ENCODE results near the gene SLC6A5.

The SLC6A5 gene

DNA sequence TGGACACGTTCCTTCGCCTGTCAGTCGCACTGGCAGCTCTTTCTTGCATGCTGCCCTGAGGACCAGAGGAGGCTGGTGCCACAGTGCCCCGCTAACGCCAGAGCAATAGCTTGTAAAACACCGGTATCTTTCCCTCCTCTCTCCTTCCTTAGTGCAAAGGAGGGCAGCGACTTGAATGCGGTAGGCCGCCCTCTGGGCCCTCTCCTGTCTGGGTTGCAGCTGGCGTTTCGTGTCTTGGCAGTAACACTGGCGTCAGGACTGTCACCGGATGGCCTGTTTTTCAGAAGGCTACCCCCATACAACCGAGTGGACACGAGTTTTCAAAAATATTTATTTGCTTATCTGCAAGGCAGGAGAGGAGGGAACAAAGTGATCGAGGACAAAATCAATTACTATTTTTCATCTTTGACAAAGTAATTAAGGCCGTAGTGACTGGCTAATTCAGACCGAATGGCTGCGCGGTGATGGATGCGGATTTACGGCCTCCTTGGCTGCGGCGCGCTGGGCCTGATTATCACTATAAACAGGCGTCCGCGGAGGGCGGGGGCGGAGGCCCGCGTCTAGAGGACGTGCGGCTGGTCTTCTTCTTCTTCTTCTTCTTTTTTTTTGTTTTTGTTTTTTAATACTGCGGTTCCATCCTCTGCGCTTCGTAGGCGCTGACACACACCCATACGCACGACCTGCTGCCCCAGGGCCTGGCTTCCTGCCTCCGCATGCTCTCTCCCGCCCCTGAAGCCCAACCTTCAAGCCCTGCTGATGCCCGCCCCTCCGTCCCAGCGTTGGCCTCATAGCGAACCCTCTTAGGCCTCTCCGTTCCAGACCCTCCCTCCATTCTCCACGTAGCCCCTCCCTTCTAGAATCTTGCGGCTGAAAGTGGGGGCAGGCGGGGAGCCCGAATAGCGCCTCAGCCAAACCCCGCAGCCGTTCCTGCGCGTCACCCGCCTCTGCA is 2.9 kb upstream of the SLC6A5 start:
- no peak for TF ChIP-seq Cebpa-rat (IDR thresholded peaks at IDR 0.05)
- Histone ChIP-seq H4K20me1 (peaks cover 0 to 8% (median 0%) of the 10 kb centered on the region in 11 experiments; a peak in 1 of 22 replicates), H3K4me2 (no peak overlapping the region), H3K9ac (no peak overlapping the region), H3K4me3 (no peak overlapping the region), H3K27me3 (peaks cover 27 to 47% (median 40%) of the 10 kb centered on the region in 11 experiments), H3K4me1 (no peaks in the 10 kb centered on the region), H3K27ac (no peak overlapping the region), H3K36me3 (no peaks in the 10 kb centered on the region), H3K9me3 (replicated peaks in 1 of 11) (peaks cover 28 to 48% (median 42%) of the 10 kb centered on the region in 11 experiments)

DNA sequence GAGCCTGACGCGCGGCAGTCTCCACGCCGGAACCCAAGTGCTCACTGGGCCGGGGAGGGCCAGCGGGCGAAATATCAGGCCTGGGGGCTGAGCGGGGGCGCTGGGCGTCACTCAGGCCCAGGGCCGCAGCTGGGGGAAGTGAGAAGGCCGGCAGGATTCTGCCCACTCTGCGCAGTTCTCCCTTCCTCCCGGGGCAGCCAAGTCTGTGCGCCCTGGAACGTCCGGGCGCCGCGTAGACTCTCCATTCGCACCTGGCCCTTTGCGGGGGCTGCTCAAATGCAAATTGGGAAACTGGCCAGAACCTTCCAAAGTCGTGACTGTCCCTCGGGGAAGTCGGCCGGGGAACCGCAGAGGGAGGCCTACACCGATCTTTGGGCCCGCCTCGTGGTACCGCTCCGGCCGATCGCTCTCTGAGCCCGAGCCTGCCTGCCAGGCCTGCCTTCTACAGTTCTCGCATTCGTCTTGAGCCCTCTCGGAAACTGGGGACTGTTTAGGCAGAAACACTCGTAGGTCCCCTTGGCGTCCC is 2.2 kb upstream of the SLC6A5 start:
- Histone ChIP-seq H3K27ac (no peak overlapping the region), H3K9ac (no peak overlapping the region), H3K36me3 (no peaks in the 10 kb centered on the region), H3K4me2 (no peak overlapping the region), H3K9me3 (replicated peaks in 1 of 11) (peaks cover 28 to 51% (median 43%) of the 10 kb centered on the region in 11 experiments), H4K20me1 (peaks cover 0 to 8% (median 0%) of the 10 kb centered on the region in 11 experiments; a peak in 1 of 22 replicates), H3K4me3 (no peak overlapping the region), H3K4me1 (no peaks in the 10 kb centered on the region), H3K27me3 (peaks cover 34 to 54% (median 47%) of the 10 kb centered on the region in 11 experiments)
- no peak for TF ChIP-seq Cebpa-rat (IDR thresholded peaks at IDR 0.05)

DNA sequence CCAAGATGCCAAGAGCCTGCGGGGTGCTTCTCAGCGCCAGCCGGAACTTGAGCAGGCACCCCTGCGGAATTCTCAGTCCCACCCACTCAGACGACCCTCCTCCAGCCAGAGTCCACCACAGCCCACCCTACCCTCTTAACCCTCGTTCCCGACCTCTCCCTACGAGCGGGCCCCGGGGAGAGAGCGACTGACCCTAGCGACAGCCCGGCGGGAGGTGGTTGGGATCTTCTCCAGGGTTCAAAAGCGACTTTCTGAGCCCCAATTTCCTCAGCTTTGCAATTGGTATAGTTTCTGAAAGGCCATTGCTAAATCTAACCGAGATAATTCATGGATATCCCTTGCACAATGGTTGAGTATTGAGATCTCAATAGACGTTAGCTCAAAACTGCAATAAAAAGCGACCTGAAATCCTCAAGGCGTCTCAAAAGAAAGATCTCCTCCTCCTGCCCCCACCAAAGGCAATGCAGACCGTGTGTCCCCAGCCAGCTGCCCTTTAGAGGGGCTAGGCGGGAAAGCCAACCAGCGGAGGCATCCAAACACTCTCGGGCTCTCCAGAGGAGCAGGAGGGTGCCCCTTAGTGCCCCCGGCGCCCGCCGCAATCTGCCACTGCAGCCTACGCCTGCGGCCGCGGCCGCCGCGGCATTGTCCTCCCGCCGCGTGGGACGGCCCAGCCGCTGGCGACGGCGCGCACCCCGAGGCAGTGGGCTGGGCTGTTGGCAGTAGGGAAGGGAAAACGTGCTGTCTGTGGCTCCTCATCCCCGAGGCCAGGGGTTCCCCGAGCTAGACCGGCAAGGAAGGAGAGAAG is 1.5 kb upstream of the SLC6A5 start:
- H3K4me1 ChIP-seq: no peaks in the 10 kb centered on the region
- no peak overlapping the region for H3K9ac ChIP-seq
- no peak overlapping the region for H3K27ac ChIP-seq
- peaks cover 0 to 9% (median 0%) of the 10 kb centered on the region in 11 experiments; a peak in 1 of 22 replicates for H4K20me1 ChIP-seq
- H3K9me3 ChIP-seq (replicated peaks in 1 of 11): peaks cover 28 to 51% (median 43%) of the 10 kb centered on the region in 11 experiments
- no peak overlapping the region for H3K4me2 ChIP-seq
- no peak for TF ChIP-seq Cebpa-rat (IDR thresholded peaks at IDR 0.05)
- H3K27me3 ChIP-seq: peaks cover 41 to 61% (median 54%) of the 10 kb centered on the region in 11 experiments
- no peaks in the 10 kb centered on the region for H3K36me3 ChIP-seq
- H3K4me3 ChIP-seq: no peak overlapping the region; a peak in 1 of 20 replicates

DNA sequence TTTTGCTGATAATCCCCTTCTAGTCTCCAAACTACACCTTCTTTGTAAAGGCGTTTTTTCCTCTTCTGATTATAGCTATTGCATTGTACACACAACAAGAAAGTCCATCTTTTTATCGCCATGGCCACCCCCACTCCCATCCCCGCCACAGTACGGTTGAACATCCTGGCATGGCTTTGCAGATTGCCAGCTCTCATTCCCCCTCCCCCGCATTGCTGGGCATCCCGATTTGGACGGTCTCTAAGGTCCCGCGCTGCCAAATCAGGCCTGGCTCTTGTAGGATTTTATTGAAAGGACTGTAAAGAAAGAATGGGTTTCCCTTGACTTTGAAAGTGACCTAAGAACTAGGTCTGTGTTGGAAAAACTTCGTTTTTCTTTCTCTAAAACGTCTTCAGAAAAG is 916 bp upstream of the SLC6A5 start:
- Histone ChIP-seq H4K20me1 (peaks cover 0 to 13% (median 0%) of the 10 kb centered on the region in 11 experiments; a peak in 2 of 22 replicates), H3K27me3 (peaks cover 47 to 67% (median 60%) of the 10 kb centered on the region in 11 experiments), H3K9ac (no peak overlapping the region), H3K4me3 (no peak overlapping the region; a peak in 1 of 20 replicates), H3K27ac (no peak overlapping the region), H3K4me2 (no peak overlapping the region), H3K4me1 (no peaks in the 10 kb centered on the region), H3K36me3 (no peaks in the 10 kb centered on the region), H3K9me3 (replicated peaks in 1 of 11) (peaks cover 28 to 51% (median 43%) of the 10 kb centered on the region in 11 experiments)
- TF ChIP-seq Cebpa-rat (IDR thresholded peaks at IDR 0.05): no peak

DNA sequence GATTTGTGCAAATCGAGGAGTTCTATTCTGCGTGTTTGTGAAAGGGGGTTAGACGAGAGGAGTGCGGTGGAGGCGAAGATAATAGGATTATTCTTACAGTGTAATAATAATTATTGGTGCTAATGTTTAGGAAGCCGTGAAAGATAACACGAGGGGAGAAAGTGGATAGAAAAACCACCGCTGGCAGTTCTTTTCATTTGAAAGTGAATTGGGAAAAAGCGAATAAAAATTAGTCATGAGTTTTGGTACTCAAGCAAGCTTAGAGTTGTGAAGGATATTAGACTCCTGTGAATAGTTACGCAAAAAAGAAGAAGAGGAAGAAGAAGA is 575 bp downstream of the SLC6A5 start:
- Histone ChIP-seq H3K4me3 (no peak overlapping the region), H3K9ac (no peak overlapping the region), H3K27ac (no peak overlapping the region), H3K9me3 (replicated peaks in 1 of 11) (peaks cover 28 to 52% (median 44%) of the 10 kb centered on the region in 11 experiments), H4K20me1 (peaks cover 0 to 13% (median 0%) of the 10 kb centered on the region in 11 experiments; a peak in 3 of 22 replicates), H3K27me3 (peaks cover 60 to 82% (median 75%) of the 10 kb centered on the region in 11 experiments), H3K36me3 (no peaks in the 10 kb centered on the region), H3K4me2 (no peak overlapping the region), H3K4me1 (no peaks in the 10 kb centered on the region)
- no peak for TF ChIP-seq Cebpa-rat (IDR thresholded peaks at IDR 0.05)

DNA sequence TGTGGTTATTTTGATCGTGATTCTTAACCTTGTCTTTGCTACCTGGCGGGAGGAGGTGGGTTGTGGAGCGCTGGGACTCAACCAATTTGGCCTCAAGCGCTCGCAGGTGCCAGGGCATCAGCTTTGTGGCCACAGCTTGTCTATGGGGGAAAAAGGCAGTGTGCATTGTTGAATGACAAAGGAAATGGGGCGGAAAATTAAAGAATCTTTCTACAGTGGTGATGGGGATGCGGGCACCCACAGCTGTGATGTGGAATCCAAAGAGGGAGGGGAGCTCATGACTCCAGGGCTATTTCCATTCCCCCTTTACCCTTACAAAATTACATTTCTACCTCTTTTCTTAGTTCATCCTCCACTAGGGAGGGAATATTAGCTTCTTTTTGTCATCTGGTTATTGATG is 1.1 kb downstream of the SLC6A5 start:
- H3K36me3 ChIP-seq: no peaks in the 10 kb centered on the region
- no peaks in the 10 kb centered on the region for H3K4me1 ChIP-seq
- no peak overlapping the region for H3K27ac ChIP-seq
- H3K27me3 ChIP-seq: peaks cover 66 to 88% (median 80%) of the 10 kb centered on the region in 11 experiments
- peaks cover 0 to 13% (median 0%) of the 10 kb centered on the region in 11 experiments; a peak in 3 of 22 replicates for H4K20me1 ChIP-seq
- peaks cover 28 to 57% (median 50%) of the 10 kb centered on the region in 11 experiments for H3K9me3 ChIP-seq (replicated peaks in 1 of 11)
- no peak overlapping the region for H3K9ac ChIP-seq
- H3K4me3 ChIP-seq: no peak overlapping the region
- TF ChIP-seq Cebpa-rat (IDR thresholded peaks at IDR 0.05): no peak
- H3K4me2 ChIP-seq: no peak overlapping the region

DNA sequence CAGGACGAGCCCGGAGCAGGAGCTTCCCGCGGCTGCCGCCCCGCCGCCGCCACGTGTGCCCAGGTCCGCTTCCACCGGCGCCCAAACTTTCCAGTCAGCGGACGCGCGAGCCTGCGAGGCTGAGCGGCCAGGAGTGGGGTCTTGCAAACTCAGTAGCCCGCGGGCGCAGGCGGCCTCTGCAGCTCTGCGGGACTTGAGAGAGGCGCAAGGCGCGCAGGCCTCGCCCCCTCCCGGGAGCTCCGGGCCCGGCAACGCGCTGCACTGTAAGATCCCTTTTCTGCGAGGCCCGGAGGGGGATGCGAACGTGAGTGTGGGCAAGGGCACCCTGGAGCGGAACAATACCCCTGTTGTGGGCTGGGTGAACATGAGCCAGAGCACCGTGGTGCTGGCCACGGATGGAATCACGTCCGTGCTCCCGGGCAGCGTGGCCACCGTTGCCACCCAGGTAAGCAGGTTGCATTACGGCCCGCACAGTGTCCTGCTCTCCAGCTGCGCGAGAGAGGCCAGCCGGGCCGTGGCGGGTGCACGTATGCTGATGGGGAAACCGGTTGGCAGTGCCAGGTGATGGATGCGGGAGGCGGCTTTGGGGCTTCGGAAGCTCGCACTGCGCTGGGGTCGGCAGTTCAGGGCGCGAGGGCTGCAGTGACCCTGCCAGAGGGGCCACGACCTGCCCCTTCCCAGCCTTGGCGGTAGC is 2.0 kb downstream of the SLC6A5 start:
- Histone ChIP-seq H3K4me3 (no peak overlapping the region), H3K4me1 (no peaks in the 10 kb centered on the region), H3K27me3 (peaks cover 69 to 96% (median 88%) of the 10 kb centered on the region in 11 experiments), H3K4me2 (no peak overlapping the region), H3K9me3 (replicated peaks in 1 of 11) (peaks cover 30 to 61% (median 50%) of the 10 kb centered on the region in 11 experiments), H4K20me1 (peaks cover 0 to 13% (median 0%) of the 10 kb centered on the region in 11 experiments; a peak in 3 of 22 replicates), H3K27ac (no peak overlapping the region), H3K36me3 (no peaks in the 10 kb centered on the region), H3K9ac (no peak overlapping the region)
- no peak for TF ChIP-seq Cebpa-rat (IDR thresholded peaks at IDR 0.05)

DNA sequence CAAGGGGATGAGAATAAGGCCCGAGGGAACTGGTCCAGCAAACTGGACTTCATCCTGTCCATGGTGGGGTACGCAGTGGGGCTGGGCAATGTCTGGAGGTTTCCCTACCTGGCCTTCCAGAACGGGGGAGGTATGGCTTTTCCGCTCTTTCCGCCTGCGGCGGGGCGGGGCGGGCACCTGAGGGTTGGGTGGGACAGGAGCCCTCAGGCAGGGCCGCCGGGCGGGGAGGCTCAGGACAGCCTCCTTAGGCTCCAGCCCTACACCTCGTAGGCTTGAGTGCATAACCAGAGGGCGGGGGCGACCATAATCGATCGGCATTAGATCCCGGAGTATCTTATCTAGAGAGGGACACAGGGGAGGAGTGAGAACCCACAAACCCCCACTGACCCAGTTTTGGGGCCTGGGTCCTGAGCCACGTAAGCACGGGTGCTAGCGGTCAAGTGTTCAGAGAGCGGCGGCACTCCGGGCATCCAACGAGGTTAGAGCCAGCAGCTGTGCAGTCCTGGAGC is 4.9 kb downstream of the SLC6A5 start:
- Histone ChIP-seq H3K36me3 (no peaks in the 10 kb centered on the region), H3K4me3 (no peak overlapping the region), H3K27me3 (peaks cover 58 to 81% (median 73%) of the 10 kb centered on the region in 11 experiments), H3K4me1 (no peaks in the 10 kb centered on the region), H3K9ac (no peak overlapping the region), H3K9me3 (replicated peaks in 1 of 11) (peaks cover under 1 to 31% (median 23%) of the 10 kb centered on the region in 11 experiments; a peak in 18 of 22 replicates), H3K4me2 (no peak overlapping the region), H4K20me1 (peaks cover 0 to 13% (median 0%) of the 10 kb centered on the region in 11 experiments; a peak in 3 of 22 replicates), H3K27ac (no peak overlapping the region)
- no peak for TF ChIP-seq Cebpa-rat (IDR thresholded peaks at IDR 0.05)
